Astrocyte (in vitro differentiated cells and primary cell): Measurements from ENCODE around the gene PCCA.

Experiments used
- EZH2 ChIP-seq: IDR thresholded peaks from 2 replicates; pipeline ENCODE4 v1.6.1; 2012; ENCODE audit warnings: mild to moderate bottlenecking, low read length, inconsistent platforms; ENCODE audit not compliant: insufficient read depth
- TF ChIP-seq, protein P1 (sequence below): IDR thresholded peaks from 2 replicates; pipeline ENCODE4 v1.5.1; 2011; ENCODE audit warnings: low read depth, mild to moderate bottlenecking, inconsistent platforms, low read length, moderate library complexity; ENCODE audit not compliant: insufficient read depth

DNA sequence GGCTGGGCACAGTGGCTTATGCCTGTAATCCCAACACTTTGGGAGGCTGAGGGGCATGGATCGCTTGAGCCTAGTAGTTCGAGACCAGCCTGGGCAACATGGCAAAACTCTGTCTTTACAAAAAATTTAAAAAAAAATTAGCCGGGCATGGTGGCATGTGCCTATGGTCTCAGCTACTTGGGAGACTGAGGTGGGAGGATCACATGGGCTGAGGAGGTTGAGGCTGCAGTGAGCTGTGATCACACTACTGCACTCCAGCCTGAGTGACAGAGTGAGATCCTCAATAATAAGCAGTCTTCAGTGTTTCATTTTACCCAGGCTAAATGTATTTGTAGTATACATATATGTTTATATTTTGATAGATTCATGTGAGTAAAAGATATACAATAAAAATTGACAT is 414.7 kb downstream of the PCCA start:
- TF ChIP-seq, protein P1, sequence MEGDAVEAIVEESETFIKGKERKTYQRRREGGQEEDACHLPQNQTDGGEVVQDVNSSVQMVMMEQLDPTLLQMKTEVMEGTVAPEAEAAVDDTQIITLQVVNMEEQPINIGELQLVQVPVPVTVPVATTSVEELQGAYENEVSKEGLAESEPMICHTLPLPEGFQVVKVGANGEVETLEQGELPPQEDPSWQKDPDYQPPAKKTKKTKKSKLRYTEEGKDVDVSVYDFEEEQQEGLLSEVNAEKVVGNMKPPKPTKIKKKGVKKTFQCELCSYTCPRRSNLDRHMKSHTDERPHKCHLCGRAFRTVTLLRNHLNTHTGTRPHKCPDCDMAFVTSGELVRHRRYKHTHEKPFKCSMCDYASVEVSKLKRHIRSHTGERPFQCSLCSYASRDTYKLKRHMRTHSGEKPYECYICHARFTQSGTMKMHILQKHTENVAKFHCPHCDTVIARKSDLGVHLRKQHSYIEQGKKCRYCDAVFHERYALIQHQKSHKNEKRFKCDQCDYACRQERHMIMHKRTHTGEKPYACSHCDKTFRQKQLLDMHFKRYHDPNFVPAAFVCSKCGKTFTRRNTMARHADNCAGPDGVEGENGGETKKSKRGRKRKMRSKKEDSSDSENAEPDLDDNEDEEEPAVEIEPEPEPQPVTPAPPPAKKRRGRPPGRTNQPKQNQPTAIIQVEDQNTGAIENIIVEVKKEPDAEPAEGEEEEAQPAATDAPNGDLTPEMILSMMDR = no peak
- no peak for TF ChIP-seq EZH2
